HEK293 (cell line): ENCODE data around the gene WRAP53.

Experiments
- CTCF ChIA-PET: fragments of 350-600 bp; formaldehyde crosslinking; extraction: SDS; loops from one replicate; lab custom pipeline; 2021; ENCODE audit warnings: antibody characterized with exemption; lab: Yijun Ruan, JAX
- POLR2A ChIA-PET: fragments of 300-600 bp; formaldehyde crosslinking; extraction: SDS; loops from one replicate; lab custom pipeline; 2020; ENCODE audit warnings: antibody characterized with exemption, inconsistent platforms; lab: Yijun Ruan, JAX
- H3K27ac ChIP-seq: fragments of 200-500 bp; sonication (Bioruptor generic); 2 replicates; pipeline ENCODE4 v1.5.1; 2014; ENCODE audit warnings: low read depth, low read length, control low read depth, inconsistent platforms; ENCODE audit errors: extremely low read depth
- H3K36me3 ChIP-seq, 2 experiments: fragments of 200-500 bp in 1 of 2; sonication (Bioruptor generic) in 1 of 2; 1 replicate in 1 of 2; 2 replicates in 1 of 2; pipeline ENCODE4 v1.5.1; 2014 to 2017; ENCODE audit warnings: inconsistent platforms in 2 of 2, low read length in 2 of 2; ENCODE audit not compliant: control insufficient read depth in 2 of 2, insufficient read depth in 1 of 2
- H3K4me1 ChIP-seq: fragments of 200-500 bp; sonication (Bioruptor generic); 2 replicates; pipeline ENCODE4 v1.5.1; 2014; ENCODE audit warnings: mild to moderate bottlenecking, low read length, inconsistent platforms; ENCODE audit not compliant: control insufficient read depth, insufficient read depth
- H3K4me3 ChIP-seq: 2 replicates; pipeline ENCODE4 v1.5.1; 2011; ENCODE audit warnings: low read depth, mild to moderate bottlenecking, control low read depth, low read length, moderate library complexity
- H3K9me3 ChIP-seq: fragments of 200-500 bp; sonication (Bioruptor generic); 2 replicates; pipeline ENCODE4 v1.5.1; 2014; ENCODE audit warnings: low read depth, low read length, inconsistent platforms; ENCODE audit not compliant: control insufficient read depth, insufficient read depth
- EGR2 ChIP-seq: fragments of 450-650 bp; formaldehyde crosslinking; IDR thresholded peaks from 2 replicates; pipeline ENCODE4 v1.5.1; 2016; ENCODE audit warnings: low read depth, missing biosample characterization, missing genetic modification characterization
- HOXD13 ChIP-seq: sonication (generic); formaldehyde crosslinking; IDR thresholded peaks from 2 replicates; pipeline ENCODE4 v1.8.0; 2022; ENCODE audit warnings: missing genetic modification reagents, borderline replicate concordance
- IKZF3 ChIP-seq: fragments of 450-650 bp; IDR thresholded peaks from 2 replicates; pipeline ENCODE4 v1.5.0; 2018; ENCODE audit warnings: missing biosample characterization, mild to moderate bottlenecking, missing genetic modification characterization, moderate library complexity
- KLF16 ChIP-seq: fragments of 450-650 bp; formaldehyde crosslinking; IDR thresholded peaks from 2 replicates; pipeline ENCODE4 v1.5.1; 2017; ENCODE audit warnings: missing biosample characterization, missing genetic modification characterization
- KLF7 ChIP-seq: fragments of 450-650 bp; formaldehyde crosslinking; IDR thresholded peaks from 2 replicates; pipeline ENCODE4 v1.5.1; 2016; ENCODE audit warnings: missing biosample characterization, missing genetic modification characterization, borderline replicate concordance
- SP7 ChIP-seq: fragments of 450-650 bp; formaldehyde crosslinking; IDR thresholded peaks from 2 replicates; pipeline ENCODE4 v1.5.1; 2016; ENCODE audit warnings: missing biosample characterization, missing genetic modification characterization
- TCF7L2 ChIP-seq: IDR thresholded peaks from 2 replicates; pipeline ENCODE4 v1.6.1; 2011; ENCODE audit warnings: low read depth, mild to moderate bottlenecking, inconsistent platforms, low read length, moderate library complexity, borderline replicate concordance
- YY2 ChIP-seq: fragments of 450-650 bp; formaldehyde crosslinking; IDR thresholded peaks from 2 replicates; pipeline ENCODE4 v1.5.1; 2016; ENCODE audit warnings: missing biosample characterization, missing genetic modification characterization
- ZFP41 ChIP-seq: fragments of 450-650 bp; formaldehyde crosslinking; IDR thresholded peaks from 2 replicates; pipeline ENCODE4 v1.5.1; 2016; ENCODE audit warnings: missing biosample characterization, missing genetic modification characterization, borderline replicate concordance
- ZNF16 ChIP-seq: fragments of 450-650 bp; formaldehyde crosslinking; IDR thresholded peaks from 2 replicates; pipeline ENCODE4 v1.5.1; 2016; ENCODE audit warnings: low read depth, missing biosample characterization, missing genetic modification characterization
- ZNF202 ChIP-seq: fragments of 450-650 bp; formaldehyde crosslinking; IDR thresholded peaks from 2 replicates; pipeline ENCODE4 v1.5.1; 2016; ENCODE audit warnings: missing biosample characterization, missing genetic modification characterization, borderline replicate concordance
- ZNF214 ChIP-seq: fragments of 450-650 bp; formaldehyde crosslinking; IDR thresholded peaks from 2 replicates; pipeline ENCODE4 v1.5.1; 2017; ENCODE audit warnings: missing biosample characterization, mild to moderate bottlenecking, missing genetic modification characterization, borderline replicate concordance
- ZNF239 ChIP-seq: fragments of 450-650 bp; formaldehyde crosslinking; IDR thresholded peaks from 2 replicates; pipeline ENCODE4 v1.5.1; 2016; ENCODE audit warnings: missing biosample characterization, missing genetic modification characterization
- ZNF24 ChIP-seq: fragments of 450-650 bp; formaldehyde crosslinking; IDR thresholded peaks from 2 replicates; pipeline ENCODE4 v1.5.1; 2016; ENCODE audit warnings: missing biosample characterization, missing genetic modification characterization
- ZNF426 ChIP-seq: fragments of 450-650 bp; formaldehyde crosslinking; IDR thresholded peaks from 2 replicates; pipeline ENCODE4 v1.5.1; 2017; ENCODE audit warnings: missing biosample characterization, missing genetic modification characterization, mild to moderate bottlenecking, inconsistent platforms, moderate library complexity
- ZNF501 ChIP-seq: fragments of 450-650 bp; formaldehyde crosslinking; IDR thresholded peaks from 2 replicates; pipeline ENCODE4 v1.5.1; 2016; ENCODE audit warnings: missing biosample characterization, missing genetic modification characterization
- ZNF654 ChIP-seq: fragments of 450-650 bp; formaldehyde crosslinking; IDR thresholded peaks from 2 replicates; pipeline ENCODE4 v1.5.1; 2016; ENCODE audit warnings: low read depth, missing biosample characterization, missing genetic modification characterization
- ZNF747 ChIP-seq: fragments of 450-650 bp; formaldehyde crosslinking; IDR thresholded peaks from 2 replicates; pipeline ENCODE4 v1.5.1; 2016; ENCODE audit warnings: missing biosample characterization, missing genetic modification characterization
- ZNF830 ChIP-seq: fragments of 450-650 bp; IDR thresholded peaks from 2 replicates; pipeline ENCODE4 v1.5.0; 2018; ENCODE audit warnings: missing biosample characterization, missing genetic modification characterization, low read depth, mild to moderate bottlenecking, moderate library complexity
- ZSCAN23 ChIP-seq: fragments of 450-650 bp; formaldehyde crosslinking; IDR thresholded peaks from 2 replicates; pipeline ENCODE4 v1.5.1; 2016; ENCODE audit warnings: missing biosample characterization, missing genetic modification characterization
- TF ChIP-seq, protein P1 (sequence below): fragments of 450-650 bp; formaldehyde crosslinking; IDR thresholded peaks from 2 replicates; pipeline ENCODE4 v1.5.1; 2017; ENCODE audit warnings: missing biosample characterization, mild to moderate bottlenecking, missing genetic modification characterization, moderate library complexity
- TF ChIP-seq, protein P2 (sequence below): fragments of 450-650 bp; formaldehyde crosslinking; IDR thresholded peaks from 2 replicates; pipeline ENCODE4 v1.5.1; 2016; ENCODE audit warnings: missing biosample characterization, missing genetic modification characterization, borderline replicate concordance
- TF ChIP-seq, protein P3 (sequence below): fragments of 450-650 bp; formaldehyde crosslinking; IDR thresholded peaks from 2 replicates; pipeline ENCODE4 v1.5.1; 2016; ENCODE audit warnings: missing biosample characterization, missing genetic modification characterization, low read depth
- TF ChIP-seq, protein P4 (sequence below): fragments of 450-650 bp; formaldehyde crosslinking; IDR thresholded peaks from 2 replicates; pipeline ENCODE4 v1.5.1; 2016; ENCODE audit warnings: missing biosample characterization, missing genetic modification characterization

Gene WRAP53

DNA sequence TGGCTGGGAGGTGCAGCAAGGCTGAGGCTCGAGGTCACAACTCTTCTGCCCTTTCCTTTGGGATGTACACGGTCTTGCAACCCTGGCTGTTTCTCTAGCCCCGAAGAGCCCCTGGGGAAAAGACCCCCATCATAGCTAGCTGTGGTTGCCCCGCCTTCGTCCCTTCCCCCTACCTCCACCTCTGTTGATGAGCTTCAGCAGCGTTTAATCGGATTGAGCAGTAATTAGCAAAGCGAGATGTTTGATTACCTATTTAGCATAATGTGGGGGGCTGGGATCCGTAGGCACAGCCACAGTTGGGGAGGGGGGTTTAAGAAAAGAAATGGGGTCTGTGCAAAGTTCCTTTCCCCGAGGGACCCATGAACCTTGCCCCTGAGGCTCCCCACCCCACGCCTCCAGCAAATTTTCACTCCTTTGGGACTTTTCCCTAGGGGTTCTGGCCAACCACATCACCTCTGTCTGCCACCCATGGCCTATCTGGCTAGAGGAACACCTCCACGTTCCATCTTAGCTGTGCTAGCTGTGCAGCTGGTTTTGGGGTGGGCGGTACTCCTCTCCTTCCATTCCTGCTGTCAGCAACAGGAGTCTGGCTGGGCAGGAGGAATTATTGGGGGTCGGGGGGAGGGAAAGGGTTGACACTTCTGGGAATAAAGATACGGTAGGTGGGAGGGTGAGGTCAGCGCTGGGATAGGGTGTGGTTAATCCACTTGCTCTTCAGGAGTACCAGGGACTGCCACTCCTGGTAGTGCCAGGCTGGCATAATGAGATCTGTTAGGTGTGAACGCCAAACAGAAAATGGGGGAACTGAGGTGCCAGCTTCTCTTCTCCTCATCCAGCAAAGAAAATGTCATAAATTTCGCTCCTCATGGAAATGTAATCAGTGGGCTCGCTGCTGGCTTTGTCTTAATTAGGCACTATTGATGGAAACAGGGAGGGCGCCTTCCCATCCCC lies 27.9 kb downstream of the WRAP53 start (continued):
- TF ChIP-seq, protein P1, sequence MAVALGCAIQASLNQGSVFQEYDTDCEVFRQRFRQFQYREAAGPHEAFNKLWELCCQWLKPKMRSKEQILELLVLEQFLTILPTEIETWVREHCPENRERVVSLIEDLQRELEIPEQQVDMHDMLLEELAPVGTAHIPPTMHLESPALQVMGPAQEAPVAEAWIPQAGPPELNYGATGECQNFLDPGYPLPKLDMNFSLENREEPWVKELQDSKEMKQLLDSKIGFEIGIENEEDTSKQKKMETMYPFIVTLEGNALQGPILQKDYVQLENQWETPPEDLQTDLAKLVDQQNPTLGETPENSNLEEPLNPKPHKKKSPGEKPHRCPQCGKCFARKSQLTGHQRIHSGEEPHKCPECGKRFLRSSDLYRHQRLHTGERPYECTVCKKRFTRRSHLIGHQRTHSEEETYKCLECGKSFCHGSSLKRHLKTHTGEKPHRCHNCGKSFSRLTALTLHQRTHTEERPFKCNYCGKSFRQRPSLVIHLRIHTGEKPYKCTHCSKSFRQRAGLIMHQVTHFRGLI (tag by site-specific recombination) = peak; percentile 79
- TF ChIP-seq EGR2 (tag by site-specific recombination) = peak; percentile 63
- no peak for TF ChIP-seq KLF16 (tag by site-specific recombination)

DNA sequence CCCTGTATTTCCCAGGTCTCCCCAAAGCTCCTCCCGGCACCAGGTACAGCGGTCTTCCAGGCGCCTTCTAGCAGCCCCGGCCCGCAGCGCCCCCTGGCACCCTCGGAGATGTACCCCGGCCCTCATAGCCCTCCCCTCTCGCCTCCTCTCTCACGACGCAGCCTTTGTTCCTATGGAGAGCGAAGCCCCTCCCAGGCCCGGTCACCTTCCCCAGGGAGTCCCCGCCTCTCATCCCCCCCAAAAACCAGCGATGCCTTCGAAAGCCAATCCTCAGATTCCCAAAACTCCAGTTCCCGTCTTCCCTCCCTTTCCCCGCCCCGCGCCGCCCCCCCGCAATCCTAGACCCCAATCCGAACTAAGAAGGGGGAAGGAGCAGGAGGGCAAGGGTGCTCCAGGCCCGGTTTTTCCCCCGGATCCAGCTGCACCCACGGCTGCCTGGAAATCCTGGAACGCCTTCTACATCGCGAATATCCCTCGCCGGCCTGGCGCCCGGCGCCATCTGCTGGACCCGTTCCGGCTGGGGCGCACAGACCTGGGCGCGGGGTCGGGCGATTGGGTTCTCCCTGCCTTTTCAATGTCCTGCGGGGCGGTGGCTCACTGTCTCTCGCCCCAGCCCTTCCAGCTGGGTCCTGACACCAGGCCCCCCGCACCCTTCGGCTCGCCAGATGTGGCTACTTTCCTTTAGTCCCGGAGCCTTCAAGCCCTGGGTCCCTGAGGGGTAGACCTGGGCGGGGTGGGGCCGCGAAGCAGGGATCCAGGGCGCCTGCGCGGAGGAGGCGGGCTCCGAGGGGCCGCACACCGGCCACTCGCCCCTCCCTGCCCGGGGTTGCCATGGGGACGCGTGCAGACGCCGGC lies 28.9 kb downstream of the WRAP53 start, which contains the start of gene DNAH2:
Gene DNAH2, plus strand, starts transcription at position 844 of the 855 bp plus-strand sequence. CDS start 1,991 bp downstream, outside the sequence.
- ChIA-PET POLR2A (interaction anchor here (0.6 to 3.2 kb wide), 13 partner anchors 10 to 1732 kb away, joined by 3 to 51 read pairs (median 6); partner anchors contain the start of genes EFNB3, MPDU1, NAA38 and SAT2), CTCF (interaction anchor here (0.6 to 2.5 kb wide), 14 partner anchors 12 to 366 kb away, joined by 3 to 49 read pairs (median 4); partner anchors contain the start of genes EFNB3, NAA38, SAT2 and TP53)
- peak within 1 kb of the TSS; percentile 54 for H3K4me3 ChIP-seq
- H3K4me1 ChIP-seq = peaks cover 9% of the 10 kb centered on the region
- H3K9me3 ChIP-seq = no peaks in the 10 kb centered on the region
- H3K27ac ChIP-seq = peak within 1 kb of the TSS; percentile 38; the same call in 1 of the 2 replicates
- no peaks in the 10 kb centered on the region for H3K36me3 ChIP-seq
- TF ChIP-seq, protein P2, sequence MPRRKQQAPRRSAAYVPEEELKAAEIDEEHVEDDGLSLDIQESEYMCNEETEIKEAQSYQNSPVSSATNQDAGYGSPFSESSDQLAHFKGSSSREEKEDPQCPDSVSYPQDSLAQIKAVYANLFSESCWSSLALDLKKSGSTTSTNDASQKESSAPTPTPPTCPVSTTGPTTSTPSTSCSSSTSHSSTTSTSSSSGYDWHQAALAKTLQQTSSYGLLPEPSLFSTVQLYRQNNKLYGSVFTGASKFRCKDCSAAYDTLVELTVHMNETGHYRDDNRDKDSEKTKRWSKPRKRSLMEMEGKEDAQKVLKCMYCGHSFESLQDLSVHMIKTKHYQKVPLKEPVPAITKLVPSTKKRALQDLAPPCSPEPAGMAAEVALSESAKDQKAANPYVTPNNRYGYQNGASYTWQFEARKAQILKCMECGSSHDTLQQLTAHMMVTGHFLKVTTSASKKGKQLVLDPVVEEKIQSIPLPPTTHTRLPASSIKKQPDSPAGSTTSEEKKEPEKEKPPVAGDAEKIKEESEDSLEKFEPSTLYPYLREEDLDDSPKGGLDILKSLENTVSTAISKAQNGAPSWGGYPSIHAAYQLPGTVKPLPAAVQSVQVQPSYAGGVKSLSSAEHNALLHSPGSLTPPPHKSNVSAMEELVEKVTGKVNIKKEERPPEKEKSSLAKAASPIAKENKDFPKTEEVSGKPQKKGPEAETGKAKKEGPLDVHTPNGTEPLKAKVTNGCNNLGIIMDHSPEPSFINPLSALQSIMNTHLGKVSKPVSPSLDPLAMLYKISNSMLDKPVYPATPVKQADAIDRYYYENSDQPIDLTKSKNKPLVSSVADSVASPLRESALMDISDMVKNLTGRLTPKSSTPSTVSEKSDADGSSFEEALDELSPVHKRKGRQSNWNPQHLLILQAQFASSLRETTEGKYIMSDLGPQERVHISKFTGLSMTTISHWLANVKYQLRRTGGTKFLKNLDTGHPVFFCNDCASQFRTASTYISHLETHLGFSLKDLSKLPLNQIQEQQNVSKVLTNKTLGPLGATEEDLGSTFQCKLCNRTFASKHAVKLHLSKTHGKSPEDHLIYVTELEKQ (tag by site-specific recombination) = peak; percentile 78
- TF ChIP-seq HOXD13 (no peak), ZSCAN23 (tag by site-specific recombination) (peak; percentile 91), ZNF747 (tag by site-specific recombination) (0 out of 2 replicates have a peak, but pooled peaks have one; percentile 43), ZNF239 (tag by site-specific recombination) (0 out of 2 replicates have a peak, but pooled peaks have one; percentile 19), KLF7 (tag by site-specific recombination) (peak; percentile 99), ZNF654 (peak; percentile 52), YY2 (tag by site-specific recombination) (peak; percentile 59; the same call in 1 of the 2 replicates), IKZF3 (peak; percentile 77; the same call in 1 of the 2 replicates), ZNF16 (tag by site-specific recombination) (no peak), ZNF202 (tag by site-specific recombination) (no peak), TCF7L2 (no peak), ZNF426 (tag by site-specific recombination) (no peak), ZFP41 (tag by site-specific recombination) (no peak), ZNF501 (tag by site-specific recombination) (peak; percentile 95), ZNF24 (tag by site-specific recombination) (peak; percentile 94), ZNF214 (no peak), ZNF830 (no peak), SP7 (peak; percentile 89)
- TF ChIP-seq, protein P3, sequence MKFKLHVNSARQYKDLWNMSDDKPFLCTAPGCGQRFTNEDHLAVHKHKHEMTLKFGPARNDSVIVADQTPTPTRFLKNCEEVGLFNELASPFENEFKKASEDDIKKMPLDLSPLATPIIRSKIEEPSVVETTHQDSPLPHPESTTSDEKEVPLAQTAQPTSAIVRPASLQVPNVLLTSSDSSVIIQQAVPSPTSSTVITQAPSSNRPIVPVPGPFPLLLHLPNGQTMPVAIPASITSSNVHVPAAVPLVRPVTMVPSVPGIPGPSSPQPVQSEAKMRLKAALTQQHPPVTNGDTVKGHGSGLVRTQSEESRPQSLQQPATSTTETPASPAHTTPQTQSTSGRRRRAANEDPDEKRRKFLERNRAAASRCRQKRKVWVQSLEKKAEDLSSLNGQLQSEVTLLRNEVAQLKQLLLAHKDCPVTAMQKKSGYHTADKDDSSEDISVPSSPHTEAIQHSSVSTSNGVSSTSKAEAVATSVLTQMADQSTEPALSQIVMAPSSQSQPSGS = peak; percentile 33; the same call in 1 of the 2 replicates
- TF ChIP-seq, protein P4, sequence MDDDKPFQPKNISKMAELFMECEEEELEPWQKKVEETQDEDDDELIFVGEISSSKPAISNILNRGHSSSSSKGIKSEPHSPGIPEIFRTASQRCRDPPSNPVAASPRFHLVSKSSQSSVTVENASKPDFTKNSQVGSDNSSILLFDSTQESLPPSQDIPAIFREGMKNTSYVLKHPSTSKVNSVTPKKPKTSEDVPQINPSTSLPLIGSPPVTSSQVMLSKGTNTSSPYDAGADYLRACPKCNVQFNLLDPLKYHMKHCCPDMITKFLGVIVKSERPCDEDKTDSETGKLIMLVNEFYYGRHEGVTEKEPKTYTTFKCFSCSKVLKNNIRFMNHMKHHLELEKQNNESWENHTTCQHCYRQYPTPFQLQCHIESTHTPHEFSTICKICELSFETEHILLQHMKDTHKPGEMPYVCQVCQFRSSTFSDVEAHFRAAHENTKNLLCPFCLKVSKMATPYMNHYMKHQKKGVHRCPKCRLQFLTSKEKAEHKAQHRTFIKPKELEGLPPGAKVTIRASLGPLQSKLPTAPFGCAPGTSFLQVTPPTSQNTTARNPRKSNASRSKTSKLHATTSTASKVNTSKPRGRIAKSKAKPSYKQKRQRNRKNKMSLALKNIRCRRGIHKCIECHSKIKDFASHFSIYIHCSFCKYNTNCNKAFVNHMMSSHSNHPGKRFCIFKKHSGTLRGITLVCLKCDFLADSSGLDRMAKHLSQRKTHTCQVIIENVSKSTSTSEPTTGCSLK (tag by site-specific recombination) = no peak
